Smooth muscle cell (in vitro differentiated cells): Measurements from ENCODE around the gene SEZ6L2. TPM values are rescaled to one million over a fixed set of nuclear protein-coding genes. Genes with fewer than 3 reads are reported as not detected.
"Not testable (repeated sequence)": the region's sequence is repeated elsewhere in the genome, so short reads cannot be mapped to it uniquely, and the experiment has no call there.

Experiments
- DNase-seq: peaks from one replicate; lab custom pipeline; 2025; ENCODE audit not compliant: unreplicated experiment; lab: John Stamatoyannopoulos, UW
- H2AFZ ChIP-seq: fragments of 200-600 bp; sonication (generic); 2 replicates; pipeline ENCODE4 v1.6.0; 2016; ENCODE audit warnings: antibody characterized with exemption, low read depth, mild to moderate bottlenecking
- H3F3A ChIP-seq: fragments of 200-600 bp; sonication (generic); 2 replicates; pipeline ENCODE4 v1.6.0; 2017; ENCODE audit warnings: antibody characterized with exemption, low read depth
- H3K27ac ChIP-seq: fragments of 200-600 bp; sonication (generic); 2 replicates; pipeline ENCODE4 v1.5.1; 2016; ENCODE audit warnings: low read depth, mild to moderate bottlenecking
- H3K27me3 ChIP-seq: fragments of 200-600 bp; sonication (generic); 2 replicates; pipeline ENCODE4 v1.6.1; 2016; ENCODE audit warnings: low read depth, mild to moderate bottlenecking
- H3K36me3 ChIP-seq: fragments of 200-600 bp; sonication (generic); 2 replicates; pipeline ENCODE4 v1.5.1; 2016; ENCODE audit warnings: low read depth
- H3K4me1 ChIP-seq: fragments of 200-600 bp; sonication (generic); 2 replicates; pipeline ENCODE4 v1.5.1; 2016; ENCODE audit warnings: low read depth
- H3K4me2 ChIP-seq: fragments of 200-600 bp; sonication (generic); 2 replicates; pipeline ENCODE4 v1.6.0; 2016; ENCODE audit warnings: mild to moderate bottlenecking
- H3K4me3 ChIP-seq: fragments of 200-600 bp; sonication (generic); 2 replicates; pipeline ENCODE4 v1.5.1; 2016; ENCODE audit warnings: mild to moderate bottlenecking
- H3K79me2 ChIP-seq: fragments of 200-600 bp; sonication (generic); 2 replicates; pipeline ENCODE4 v1.6.0; 2016; ENCODE audit warnings: low read depth, mild to moderate bottlenecking
- H3K9ac ChIP-seq: fragments of 200-600 bp; sonication (generic); 2 replicates; pipeline ENCODE4 v1.6.0; 2016; ENCODE audit warnings: low read depth
- H3K9me3 ChIP-seq: fragments of 200-600 bp; sonication (generic); replicated peaks from 2 replicates; pipeline ENCODE4 v1.5.1; 2016; ENCODE audit warnings: low read depth
- H4K20me1 ChIP-seq: fragments of 200-600 bp; sonication (generic); 2 replicates; pipeline ENCODE4 v1.6.0; 2016; ENCODE audit warnings: low read depth
- whole genome bisulfite sequencing: methylation state at CpG from one replicate; pipeline ENCODE4 v1.1.7; 2016; ENCODE audit warnings: low lambda C conversion rate; 5-methylcytosine and 5-hydroxymethylcytosine counted together
- polyA plus RNA-seq: library from polyadenylated mRNA; unstranded; fragments of >200 nt; fragmentation: Nextera tagmentation; extraction: Ambion mirVana; gene quantifications from 2 replicates; pipeline ENCODE4 v1.2.1, GENCODE V29; 2016
- total RNA-seq: library from RNA; depleted of rRNA; stranded (reverse); fragments of >200 nt; gene quantifications from 2 replicates; pipeline ENCODE4 v1.2.3, GENCODE V29; 2014
- TF ChIP-seq, protein P1 (sequence below): fragments of 200-600 bp; sonication (generic); IDR thresholded peaks from 2 replicates; pipeline ENCODE4 v1.5.1; 2017; ENCODE audit warnings: borderline replicate concordance, mild to moderate bottlenecking, antibody characterized with exemption; ENCODE audit not compliant: insufficient read depth, poor library complexity, severe bottlenecking

The SEZ6L2 gene
- total and polyA plus RNA-seq, 2 experiments from 2014 or later: 46.1 to 178 TPM

DNA sequence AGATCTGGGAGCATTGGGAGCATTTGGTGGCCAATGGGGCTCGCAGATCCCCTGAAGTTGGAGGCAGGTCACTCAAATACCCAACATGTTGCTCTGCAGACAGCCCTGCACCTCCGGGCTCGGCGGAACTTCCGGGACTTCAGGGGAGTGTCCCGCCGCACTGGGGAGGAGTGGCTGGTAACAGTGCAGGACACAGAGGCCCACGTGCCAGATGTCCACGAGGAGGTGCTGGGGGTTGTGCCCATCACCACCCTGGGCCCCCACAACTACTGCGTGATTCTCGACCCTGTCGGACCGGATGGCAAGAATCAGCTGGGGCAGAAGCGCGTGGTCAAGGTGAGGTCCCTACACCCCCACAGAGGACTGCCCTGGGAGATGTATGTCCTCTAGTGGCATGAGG lies 62.7 kb downstream of the SEZ6L2 start:
- Histone ChIP-seq H3F3A (no peaks in the 10 kb centered on the region), H2AFZ (no peak overlapping the region), H3K4me3 (no peak overlapping the region), H3K79me2 (no peaks in the 10 kb centered on the region), H4K20me1 (peaks cover 3% of the 10 kb centered on the region), H3K36me3 (no peaks in the 10 kb centered on the region), H3K27me3 (no peaks in the 10 kb centered on the region), H3K27ac (no peak overlapping the region), H3K9me3 (no peaks in the 10 kb centered on the region), H3K4me1 (no peaks in the 10 kb centered on the region), H3K4me2 (no peak overlapping the region), H3K9ac (no peak overlapping the region)
- DNase-seq: no peak
- 92% methylated on average over 15 of the region's 15 CpGs for WGBS
- TF ChIP-seq, protein P1, sequence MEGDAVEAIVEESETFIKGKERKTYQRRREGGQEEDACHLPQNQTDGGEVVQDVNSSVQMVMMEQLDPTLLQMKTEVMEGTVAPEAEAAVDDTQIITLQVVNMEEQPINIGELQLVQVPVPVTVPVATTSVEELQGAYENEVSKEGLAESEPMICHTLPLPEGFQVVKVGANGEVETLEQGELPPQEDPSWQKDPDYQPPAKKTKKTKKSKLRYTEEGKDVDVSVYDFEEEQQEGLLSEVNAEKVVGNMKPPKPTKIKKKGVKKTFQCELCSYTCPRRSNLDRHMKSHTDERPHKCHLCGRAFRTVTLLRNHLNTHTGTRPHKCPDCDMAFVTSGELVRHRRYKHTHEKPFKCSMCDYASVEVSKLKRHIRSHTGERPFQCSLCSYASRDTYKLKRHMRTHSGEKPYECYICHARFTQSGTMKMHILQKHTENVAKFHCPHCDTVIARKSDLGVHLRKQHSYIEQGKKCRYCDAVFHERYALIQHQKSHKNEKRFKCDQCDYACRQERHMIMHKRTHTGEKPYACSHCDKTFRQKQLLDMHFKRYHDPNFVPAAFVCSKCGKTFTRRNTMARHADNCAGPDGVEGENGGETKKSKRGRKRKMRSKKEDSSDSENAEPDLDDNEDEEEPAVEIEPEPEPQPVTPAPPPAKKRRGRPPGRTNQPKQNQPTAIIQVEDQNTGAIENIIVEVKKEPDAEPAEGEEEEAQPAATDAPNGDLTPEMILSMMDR: no peak

DNA sequence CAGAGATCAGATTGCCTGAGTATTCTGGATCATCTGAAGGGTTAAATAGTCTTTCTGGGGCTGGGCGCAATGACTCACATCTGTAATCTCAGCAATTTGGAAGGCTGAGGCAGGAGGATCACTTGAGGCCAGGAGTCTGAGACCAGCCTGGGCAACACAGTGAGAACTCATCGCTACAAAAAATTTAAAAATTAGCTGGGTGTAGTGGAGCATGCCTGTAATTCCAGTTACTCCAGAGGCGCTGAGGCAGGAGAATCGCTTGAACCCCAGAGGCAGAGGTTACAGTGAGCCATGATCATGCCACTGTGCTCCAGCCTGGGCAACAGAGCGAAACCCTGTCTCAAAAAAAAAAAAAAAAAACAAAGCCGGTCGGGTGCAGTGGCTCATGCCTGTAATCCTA lies 63.4 kb downstream of the SEZ6L2 start:
- Histone ChIP-seq H3K4me1 (no peaks in the 10 kb centered on the region), H3K79me2 (no peaks in the 10 kb centered on the region), H3K4me3 (no peak overlapping the region), H3K4me2 (no peak overlapping the region), H3K27me3 (no peaks in the 10 kb centered on the region), H3K9me3 (no peaks in the 10 kb centered on the region), H3K27ac (no peak overlapping the region), H3K9ac (no peak overlapping the region), H3K36me3 (no peaks in the 10 kb centered on the region), H2AFZ (no peak overlapping the region), H3F3A (no peaks in the 10 kb centered on the region), H4K20me1 (peaks cover 6% of the 10 kb centered on the region)
- TF ChIP-seq, protein P1: no peak
- no peak for DNase-seq
- 84% methylated on average over 7 of the region's 7 CpGs for WGBS

DNA sequence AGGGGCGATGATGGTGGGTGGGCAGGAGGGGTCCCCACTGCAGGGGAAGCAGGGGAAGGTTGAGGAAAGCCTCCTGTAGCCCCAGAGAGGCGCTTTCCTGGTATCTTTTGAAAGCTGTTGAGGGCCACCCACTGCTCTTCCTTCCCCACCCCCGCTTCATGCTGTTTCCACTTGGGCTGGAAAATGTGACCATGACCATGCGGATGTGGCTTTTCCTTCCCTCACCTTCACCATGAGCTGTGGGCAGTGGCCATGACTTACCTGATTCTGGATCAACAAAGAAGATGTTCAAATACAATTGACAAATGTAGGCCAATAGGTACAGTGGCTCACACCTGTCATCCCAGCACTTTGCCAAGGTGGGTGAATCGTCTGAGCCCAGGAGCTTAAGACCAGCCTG lies 65.3 kb downstream of the SEZ6L2 start:
- Histone ChIP-seq H3K79me2 (no peaks in the 10 kb centered on the region), H3K36me3 (no peaks in the 10 kb centered on the region), H4K20me1 (peaks cover 24% of the 10 kb centered on the region), H2AFZ (no peak overlapping the region), H3K4me1 (no peaks in the 10 kb centered on the region), H3K4me3 (no peak overlapping the region), H3K27me3 (no peaks in the 10 kb centered on the region), H3F3A (no peaks in the 10 kb centered on the region), H3K27ac (no peak overlapping the region), H3K9me3 (no peaks in the 10 kb centered on the region), H3K9ac (no peak overlapping the region), H3K4me2 (no peak overlapping the region)
- DNase-seq: no peak
- WGBS: 96% methylated on average over 4 of the region's 5 CpGs
- TF ChIP-seq, protein P1: no peak

DNA sequence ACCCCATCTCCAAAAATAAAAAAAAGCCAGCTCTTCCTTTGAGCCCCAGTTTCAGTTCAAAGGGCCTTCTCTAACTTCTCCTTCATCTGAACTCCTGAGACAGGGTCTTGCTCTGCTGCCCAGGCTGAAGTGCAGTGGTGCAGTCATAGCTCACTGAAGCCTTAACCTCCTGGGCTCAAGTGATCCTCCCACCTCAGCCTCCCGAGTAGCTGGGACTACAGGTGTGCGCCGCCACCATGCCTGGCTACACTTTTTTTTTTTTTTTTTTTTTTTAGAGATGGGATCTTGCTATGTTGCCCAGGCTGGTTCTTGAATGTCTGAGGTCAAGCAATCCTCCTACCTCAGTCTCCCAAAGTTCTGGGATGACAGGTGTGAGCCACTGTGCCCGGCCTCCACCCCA lies 66.1 kb downstream of the SEZ6L2 start:
- not testable (repeated sequence) for H3K27ac ChIP-seq, H2AFZ ChIP-seq, H3K4me2 ChIP-seq, H3K9me3 ChIP-seq, H3K4me1 ChIP-seq, H3K4me3 ChIP-seq, H3F3A ChIP-seq, DNase-seq, H3K9ac ChIP-seq, H3K79me2 ChIP-seq, H3K36me3 ChIP-seq, H3K27me3 ChIP-seq
- WGBS: 98% methylated on average over 4 of the region's 4 CpGs
- peaks cover 32% of the 10 kb centered on the region for H4K20me1 ChIP-seq
